Adrenal gland (tissue), 5 donors: Measurements from ENCODE around the gene TDRD10.

ENCODE experiments used
- POLR2A ChIP-seq, 2 donors: fragments of 450-650 bp; IDR thresholded peaks; one replicate each; pipeline ENCODE4 v1.6.1; 2017; ENCODE audit warnings: antibody characterized with exemption in 2 of 2, mild to moderate bottlenecking in 2 of 2, moderate library complexity in 1 of 2
- TF ChIP-seq, protein P1 (sequence below), 6 experiments: fragments of 450-650 bp in 4 of 6; fragments of 200-600 bp in 2 of 6; sonication (generic) in 1 of 6; IDR thresholded peaks; 1 replicate in 5 of 6; 2 replicates in 1 of 6; pipeline versions ENCODE4 v1.5.1 to v1.8.0; 2016 to 2021; ENCODE audit warnings: antibody characterized with exemption in 6 of 6, mild to moderate bottlenecking in 2 of 6, moderate library complexity in 1 of 6
- donor health status: DM: no; HTN: no; CAD: no.

DNA sequence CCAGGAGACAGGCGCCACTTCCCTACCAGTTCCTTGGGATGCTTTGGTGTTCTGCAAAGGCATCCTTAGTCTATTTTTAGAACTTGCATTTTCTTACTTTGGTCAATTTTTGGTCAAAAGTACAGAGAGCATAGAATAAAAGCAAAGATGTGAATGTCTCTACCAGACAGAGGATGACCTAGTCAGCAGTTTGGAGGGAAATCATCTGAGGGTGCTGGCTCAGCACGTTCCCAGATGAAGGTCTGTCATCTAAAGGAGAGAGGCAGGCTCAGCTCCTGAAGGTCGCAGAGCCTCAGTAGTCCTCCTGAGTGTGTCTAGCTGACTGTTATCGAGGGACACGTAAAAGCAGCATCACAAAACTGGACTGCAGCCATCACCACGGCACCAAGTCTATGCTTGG is 80.9 kb downstream of the TDRD10 start:
- TF ChIP-seq, protein P1, sequence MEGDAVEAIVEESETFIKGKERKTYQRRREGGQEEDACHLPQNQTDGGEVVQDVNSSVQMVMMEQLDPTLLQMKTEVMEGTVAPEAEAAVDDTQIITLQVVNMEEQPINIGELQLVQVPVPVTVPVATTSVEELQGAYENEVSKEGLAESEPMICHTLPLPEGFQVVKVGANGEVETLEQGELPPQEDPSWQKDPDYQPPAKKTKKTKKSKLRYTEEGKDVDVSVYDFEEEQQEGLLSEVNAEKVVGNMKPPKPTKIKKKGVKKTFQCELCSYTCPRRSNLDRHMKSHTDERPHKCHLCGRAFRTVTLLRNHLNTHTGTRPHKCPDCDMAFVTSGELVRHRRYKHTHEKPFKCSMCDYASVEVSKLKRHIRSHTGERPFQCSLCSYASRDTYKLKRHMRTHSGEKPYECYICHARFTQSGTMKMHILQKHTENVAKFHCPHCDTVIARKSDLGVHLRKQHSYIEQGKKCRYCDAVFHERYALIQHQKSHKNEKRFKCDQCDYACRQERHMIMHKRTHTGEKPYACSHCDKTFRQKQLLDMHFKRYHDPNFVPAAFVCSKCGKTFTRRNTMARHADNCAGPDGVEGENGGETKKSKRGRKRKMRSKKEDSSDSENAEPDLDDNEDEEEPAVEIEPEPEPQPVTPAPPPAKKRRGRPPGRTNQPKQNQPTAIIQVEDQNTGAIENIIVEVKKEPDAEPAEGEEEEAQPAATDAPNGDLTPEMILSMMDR (IDR thresholded peaks at IDR 0.05) = no peak
- no peak for TF ChIP-seq POLR2A (IDR thresholded peaks at IDR 0.05)
